H9 (cell line): Measurements from ENCODE around the gene ARHGEF6. TPM values are rescaled to one million over a fixed set of nuclear protein-coding genes. Genes with fewer than 3 reads are reported as not detected.

Experiments used
- DNase-seq: peaks from one replicate; pipeline ENCODE4 v3.0.0-alpha.2; 2017
- H2AFZ ChIP-seq: one replicate; pipeline ENCODE4 v1.6.1; 2013; ENCODE audit warnings: mild to moderate bottlenecking, low read length, control low read depth, moderate library complexity
- H2AK5ac ChIP-seq: 2 replicates; pipeline ENCODE4 v1.6.1; 2013; ENCODE audit warnings: low read length, control low read depth, mixed read lengths; ENCODE audit not compliant: insufficient read length
- H2BK120ac ChIP-seq: one replicate; pipeline ENCODE4 v1.6.1; 2013; ENCODE audit warnings: low read depth, mild to moderate bottlenecking, low read length, control low read depth, inconsistent platforms; ENCODE audit not compliant: poor library complexity, severe bottlenecking
- H2BK12ac ChIP-seq: 2 replicates; pipeline ENCODE4 v1.6.1; 2013; ENCODE audit warnings: low read length, control low read depth, mixed read lengths, low read depth; ENCODE audit not compliant: insufficient read length
- H2BK15ac ChIP-seq: 2 replicates; pipeline ENCODE4 v1.6.1; 2013; ENCODE audit warnings: low read depth, low read length, control low read depth
- H2BK20ac ChIP-seq: one replicate; pipeline ENCODE4 v1.6.1; 2013; ENCODE audit warnings: low read depth, mild to moderate bottlenecking, low read length, control low read depth, inconsistent platforms; ENCODE audit not compliant: poor library complexity, severe bottlenecking
- H2BK5ac ChIP-seq: 2 replicates; pipeline ENCODE4 v1.6.1; 2013; ENCODE audit warnings: low read length, control low read depth, mixed read lengths; ENCODE audit not compliant: insufficient read length
- H3K14ac ChIP-seq: 2 replicates; pipeline ENCODE4 v1.6.1; 2013; ENCODE audit warnings: low read length, control low read depth; ENCODE audit not compliant: insufficient read depth
- H3K18ac ChIP-seq: 2 replicates; pipeline ENCODE4 v1.6.1; 2013; ENCODE audit warnings: low read depth, mild to moderate bottlenecking, mixed read lengths, low read length, control low read depth; ENCODE audit not compliant: insufficient read length
- H3K23ac ChIP-seq: 2 replicates; pipeline ENCODE4 v1.6.1; 2013; ENCODE audit warnings: low read length, control low read depth, mixed read lengths, low read depth; ENCODE audit not compliant: insufficient read length
- H3K23me2 ChIP-seq: 2 replicates; pipeline ENCODE4 v1.6.1; 2013; ENCODE audit warnings: low read depth, mild to moderate bottlenecking, mixed read lengths, low read length, control low read depth; ENCODE audit not compliant: insufficient read length, poor library complexity, severe bottlenecking
- H3K27ac ChIP-seq: 2 replicates; pipeline ENCODE4 v1.5.1; 2013; ENCODE audit warnings: low read length, control low read depth, mixed read lengths, low read depth; ENCODE audit not compliant: insufficient read length
- H3K27me3 ChIP-seq: 2 replicates; pipeline ENCODE4 v1.6.1; 2013; ENCODE audit warnings: low read length, control low read depth, inconsistent platforms; ENCODE audit not compliant: insufficient read depth
- H3K4ac ChIP-seq: 2 replicates; pipeline ENCODE4 v1.6.1; 2013; ENCODE audit warnings: low read depth, mild to moderate bottlenecking, control low read depth, inconsistent platforms, low read length, moderate library complexity
- H3K4me1 ChIP-seq: 2 replicates; pipeline ENCODE4 v1.6.1; 2013; ENCODE audit warnings: low read length, control low read depth, inconsistent platforms; ENCODE audit not compliant: insufficient read depth
- H3K4me2 ChIP-seq: 2 replicates; pipeline ENCODE4 v1.6.1; 2013; ENCODE audit warnings: low read length, control low read depth, mixed read lengths; ENCODE audit not compliant: insufficient read length, insufficient read depth
- H3K56ac ChIP-seq: 2 replicates; pipeline ENCODE4 v1.6.1; 2013; ENCODE audit warnings: low read depth, mild to moderate bottlenecking, mixed read lengths, low read length, control low read depth; ENCODE audit not compliant: insufficient read length
- H3K79me1 ChIP-seq: 2 replicates; pipeline ENCODE4 v1.6.1; 2013; ENCODE audit warnings: low read depth, mild to moderate bottlenecking, moderate library complexity, low read length, control low read depth, inconsistent platforms; ENCODE audit not compliant: insufficient read depth, poor library complexity, severe bottlenecking
- H3K79me2 ChIP-seq: 2 replicates; pipeline ENCODE4 v1.6.1; 2013; ENCODE audit warnings: low read length, control low read depth, inconsistent platforms; ENCODE audit not compliant: insufficient read depth
- H3K9ac ChIP-seq: 2 replicates; pipeline ENCODE4 v1.6.1; 2013; ENCODE audit warnings: low read length, control low read depth, mixed read lengths; ENCODE audit not compliant: insufficient read length; ENCODE audit errors: extremely low read depth
- H3K9me3 ChIP-seq: one replicate; pipeline ENCODE4 v1.6.1; 2013; ENCODE audit warnings: low read depth, low read length, inconsistent platforms; ENCODE audit not compliant: control insufficient read depth
- H3T11ph ChIP-seq: one replicate; pipeline ENCODE4 v1.6.1; 2013; ENCODE audit warnings: mild to moderate bottlenecking, low read length, control low read depth, inconsistent platforms
- H4K20me1 ChIP-seq: one replicate; pipeline ENCODE4 v1.6.1; 2013; ENCODE audit not compliant: control insufficient read depth, insufficient read length, insufficient read depth
- H4K5ac ChIP-seq: 2 replicates; pipeline ENCODE4 v1.6.1; 2013; ENCODE audit warnings: low read depth, mild to moderate bottlenecking, mixed read lengths, low read length, control low read depth; ENCODE audit not compliant: insufficient read length
- H4K8ac ChIP-seq: replicated peaks from 2 replicates; pipeline ENCODE4 v1.6.1; 2013; ENCODE audit warnings: low read length, control low read depth, mixed read lengths, low read depth; ENCODE audit not compliant: insufficient read length
- H4K91ac ChIP-seq: 2 replicates; pipeline ENCODE4 v1.6.1; 2013; ENCODE audit warnings: low read depth, mild to moderate bottlenecking, moderate library complexity, mixed read lengths, low read length, control low read depth; ENCODE audit not compliant: insufficient read length
- H3K27ac Mint-ChIP-seq, 3 experiments: 2 replicates in 2 of 3; 3 replicates in 1 of 3; pipeline ENCODE4 v1.8.0; 2020 to 2021; ENCODE audit warnings: mixed read lengths in 3 of 3, mild to moderate bottlenecking in 1 of 3, moderate library complexity in 1 of 3
- H3K27me3 Mint-ChIP-seq: 2 replicates; pipeline ENCODE4 v1.8.0; 2021; ENCODE audit warnings: low read depth, mild to moderate bottlenecking, moderate library complexity, mixed read lengths
- H3K36me3 Mint-ChIP-seq, 3 experiments: 2 replicates in 2 of 3; 3 replicates in 1 of 3; pipeline ENCODE4 v1.8.0; 2020 to 2021; ENCODE audit warnings: low read depth in 3 of 3, mixed read lengths in 3 of 3; ENCODE audit not compliant: insufficient read depth in 1 of 3
- H3K4me1 Mint-ChIP-seq, 2 experiments: 2 replicates each; pipeline ENCODE4 v1.8.0; 2020; ENCODE audit warnings: mixed read lengths in 2 of 2
- H3K4me3 Mint-ChIP-seq, 2 experiments: 2 replicates in 1 of 2; 3 replicates in 1 of 2; pipeline ENCODE4 v1.8.0; 2020 to 2021; ENCODE audit warnings: mild to moderate bottlenecking in 2 of 2, mixed read lengths in 2 of 2, moderate library complexity in 1 of 2
- H3K9me3 Mint-ChIP-seq, 2 experiments: 2 replicates in 1 of 2; 3 replicates in 1 of 2; pipeline ENCODE4 v1.8.0; 2020; ENCODE audit warnings: mild to moderate bottlenecking in 2 of 2, mixed read lengths in 2 of 2, moderate library complexity in 1 of 2
- WGBS: extraction: QIAGEN DNeasy Blood & Tissue Kit; methylation state at CpG from one replicate; pipeline ENCODE4 v1.1.7; 2013; ENCODE audit warnings: missing lambda C conversion rate, low lambda C conversion rate, mixed read lengths; ENCODE audit not compliant: insufficient read length; ENCODE audit errors: extremely low coverage; 5-methylcytosine and 5-hydroxymethylcytosine counted together
- total RNA-seq: library from RNA; stranded (reverse); gene quantifications from 2 replicates; pipeline ENCODE4 v1.2.1, GENCODE V29; 2021
- TF ChIP-seq, protein P1 (sequence below): fragments of 200-600 bp; sonication (generic); conservative IDR thresholded peaks from 3 replicates; pipeline ENCODE4 v1.8.0; 2021; ENCODE audit warnings: antibody characterized with exemption, mild to moderate bottlenecking

Gene ARHGEF6
- total RNA-seq, 1 experiment from 2014 or later = 3.6 TPM

DNA sequence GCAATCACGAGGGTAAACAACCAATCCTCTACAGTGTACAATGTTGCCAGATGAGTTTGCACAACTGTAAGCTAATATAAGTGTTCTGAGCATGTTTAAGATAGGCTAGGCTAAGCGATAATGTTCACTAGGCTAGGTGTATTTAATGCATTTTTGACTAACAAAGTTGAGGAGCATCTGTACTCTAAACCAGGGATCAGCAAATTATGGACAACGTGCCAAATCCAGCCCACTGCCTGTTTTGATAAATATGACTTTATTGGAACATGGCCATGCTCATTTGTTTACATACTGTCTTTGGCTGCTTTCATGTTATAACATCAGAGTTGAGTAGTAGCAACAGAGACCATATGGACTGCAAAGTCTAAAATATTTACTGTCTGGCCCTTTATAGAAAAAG, 46.3 kb upstream of the ARHGEF6 start:
- no CpG with 5 or more reads among the region's 3 CpGs for WGBS
- no peak overlapping the region for H2AFZ ChIP-seq
- H3K36me3 Mint-ChIP-seq = peaks cover 4 to 10% (median 5%) of the 10 kb centered on the region in 3 experiments; a peak in 4 of 7 replicates

More for the DNA sequence above, 46.3 kb upstream of the ARHGEF6 start:
- Histone ChIP-seq H3K79me1 (no peaks in the 10 kb centered on the region), H2BK5ac (no peak overlapping the region), H2BK120ac (no peak overlapping the region), H4K5ac (no peak overlapping the region), H3K27ac (no peak overlapping the region), H4K20me1 (no peaks in the 10 kb centered on the region), H3K79me2 (no peaks in the 10 kb centered on the region), H4K8ac (no peak overlapping the region), H2BK15ac (no peak overlapping the region), H3K4ac (no peak overlapping the region), H3K4me1 (no peaks in the 10 kb centered on the region), H2AK5ac (no peak overlapping the region), H3K9me3 (peaks cover 40% of the 10 kb centered on the region), H3K14ac (no peak overlapping the region), H3K23me2 (no peaks in the 10 kb centered on the region), H2BK12ac (no peak overlapping the region), H3K4me2 (no peak overlapping the region), H3K23ac (no peak overlapping the region), H3T11ph (no peak overlapping the region), H4K91ac (no peak overlapping the region), H3K18ac (no peak overlapping the region), H3K56ac (no peak overlapping the region), H3K27me3 (no peaks in the 10 kb centered on the region), H2BK20ac (no peak overlapping the region), H3K9ac (no peak overlapping the region)
- H3K27me3 Mint-ChIP-seq = no peaks in the 10 kb centered on the region
- TF ChIP-seq, protein P1, sequence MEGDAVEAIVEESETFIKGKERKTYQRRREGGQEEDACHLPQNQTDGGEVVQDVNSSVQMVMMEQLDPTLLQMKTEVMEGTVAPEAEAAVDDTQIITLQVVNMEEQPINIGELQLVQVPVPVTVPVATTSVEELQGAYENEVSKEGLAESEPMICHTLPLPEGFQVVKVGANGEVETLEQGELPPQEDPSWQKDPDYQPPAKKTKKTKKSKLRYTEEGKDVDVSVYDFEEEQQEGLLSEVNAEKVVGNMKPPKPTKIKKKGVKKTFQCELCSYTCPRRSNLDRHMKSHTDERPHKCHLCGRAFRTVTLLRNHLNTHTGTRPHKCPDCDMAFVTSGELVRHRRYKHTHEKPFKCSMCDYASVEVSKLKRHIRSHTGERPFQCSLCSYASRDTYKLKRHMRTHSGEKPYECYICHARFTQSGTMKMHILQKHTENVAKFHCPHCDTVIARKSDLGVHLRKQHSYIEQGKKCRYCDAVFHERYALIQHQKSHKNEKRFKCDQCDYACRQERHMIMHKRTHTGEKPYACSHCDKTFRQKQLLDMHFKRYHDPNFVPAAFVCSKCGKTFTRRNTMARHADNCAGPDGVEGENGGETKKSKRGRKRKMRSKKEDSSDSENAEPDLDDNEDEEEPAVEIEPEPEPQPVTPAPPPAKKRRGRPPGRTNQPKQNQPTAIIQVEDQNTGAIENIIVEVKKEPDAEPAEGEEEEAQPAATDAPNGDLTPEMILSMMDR = no peak
- H3K9me3 Mint-ChIP-seq = peaks cover 62 to 63% of the 10 kb centered on the region in 2 experiments
- H3K27ac Mint-ChIP-seq = no peak overlapping the region
- no peak overlapping the region for H3K4me3 Mint-ChIP-seq
- no peaks in the 10 kb centered on the region for H3K4me1 Mint-ChIP-seq
- DNase-seq = no peak
